ENCODE measurements around the gene ZNF777.

ZNF777 gene

DNA sequence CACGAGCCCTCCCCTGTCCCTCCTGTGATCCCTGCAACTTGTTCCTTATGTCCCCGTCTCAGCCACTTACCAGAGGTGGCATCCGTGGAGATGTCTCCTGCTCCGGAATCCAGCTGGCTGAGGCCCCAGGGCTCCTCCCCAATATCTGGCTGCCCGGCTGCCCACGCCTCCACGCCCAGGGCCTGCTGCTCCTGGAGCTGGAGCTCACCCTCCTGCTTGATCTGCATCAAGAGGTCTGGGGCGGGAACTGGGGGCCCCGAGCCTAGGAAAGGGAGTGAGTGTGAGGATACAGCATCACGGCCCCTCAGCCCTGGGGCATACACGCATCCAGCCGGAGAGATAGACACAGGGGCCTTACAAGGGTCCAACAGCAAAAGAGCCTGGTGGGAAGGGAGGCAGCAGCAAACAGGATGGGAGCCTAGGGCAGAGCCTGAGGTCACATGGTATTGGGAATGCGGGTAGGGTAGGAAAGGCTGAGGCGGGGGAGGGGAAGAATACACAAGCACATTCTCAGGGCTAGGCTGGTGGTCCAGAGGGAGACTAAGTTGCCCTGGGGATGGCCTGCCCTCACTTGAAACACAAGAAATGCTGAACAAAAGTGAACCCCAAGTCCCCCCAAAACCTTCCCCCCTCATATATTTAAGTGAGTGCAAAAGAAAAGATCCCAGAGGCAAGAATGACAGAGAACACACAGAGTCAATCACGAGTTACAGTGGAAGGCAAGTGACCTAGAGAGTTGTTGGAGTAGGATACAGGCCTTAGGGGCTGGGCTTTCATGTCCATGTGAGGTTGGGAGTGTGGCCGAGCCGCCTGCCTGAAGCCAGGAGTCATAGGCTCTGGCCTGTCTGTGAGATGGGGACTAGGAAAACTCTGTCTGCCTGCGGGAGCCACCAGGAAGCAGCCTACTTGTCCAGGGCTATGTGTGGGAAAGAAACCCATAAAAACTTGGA, 16.9 kb upstream of the ZNF777 start:
- Histone ChIP-seq H4K20me1 (peaks cover 11% of the 10 kb centered on the region; the same call in 1 of the 2 replicates), H3K4me3 (no peak overlapping the region), H3K4me2 (no peak overlapping the region), H3K9ac (no peak overlapping the region), H3K27me3 (no peaks in the 10 kb centered on the region), H3K27ac (no peak overlapping the region), H3K9me3 (peaks cover 20% of the 10 kb centered on the region), H3K4me1 (no peaks in the 10 kb centered on the region), H3K36me3 (peaks cover 94% of the 10 kb centered on the region)
- no peak for TF ChIP-seq Cebpa-rat (IDR thresholded peaks at IDR 0.05)

DNA sequence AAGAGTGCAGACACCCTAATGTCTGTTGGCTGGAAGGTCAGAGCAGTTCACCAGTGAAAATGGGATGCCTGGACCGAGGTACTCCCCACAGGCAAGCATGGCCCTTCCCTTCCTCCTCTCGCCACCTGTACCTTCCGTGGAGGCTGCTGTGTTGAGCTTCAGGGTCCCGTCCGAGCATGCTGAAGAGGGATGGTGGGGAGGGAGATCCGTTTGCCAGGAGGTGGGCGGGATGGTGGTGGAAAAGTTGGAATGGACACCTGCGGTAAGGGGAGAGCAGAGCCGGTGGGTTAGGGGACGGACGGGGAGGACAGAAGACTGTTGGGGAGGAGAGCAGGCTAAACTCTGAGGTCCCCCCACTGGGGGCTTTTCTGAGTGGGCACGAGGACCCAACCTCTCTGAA, 15.9 kb upstream of the ZNF777 start:
- no peaks in the 10 kb centered on the region for H3K27me3 ChIP-seq
- no peak overlapping the region for H3K4me3 ChIP-seq
- no peak overlapping the region for H3K27ac ChIP-seq
- H3K4me2 ChIP-seq = no peak overlapping the region
- no peak for TF ChIP-seq Cebpa-rat (IDR thresholded peaks at IDR 0.05)
- peaks cover 94% of the 10 kb centered on the region for H3K36me3 ChIP-seq
- peaks cover 11% of the 10 kb centered on the region; the same call in 1 of the 2 replicates for H4K20me1 ChIP-seq
- H3K9ac ChIP-seq = no peak overlapping the region
- peaks cover 20% of the 10 kb centered on the region for H3K9me3 ChIP-seq
- no peaks in the 10 kb centered on the region for H3K4me1 ChIP-seq

DNA sequence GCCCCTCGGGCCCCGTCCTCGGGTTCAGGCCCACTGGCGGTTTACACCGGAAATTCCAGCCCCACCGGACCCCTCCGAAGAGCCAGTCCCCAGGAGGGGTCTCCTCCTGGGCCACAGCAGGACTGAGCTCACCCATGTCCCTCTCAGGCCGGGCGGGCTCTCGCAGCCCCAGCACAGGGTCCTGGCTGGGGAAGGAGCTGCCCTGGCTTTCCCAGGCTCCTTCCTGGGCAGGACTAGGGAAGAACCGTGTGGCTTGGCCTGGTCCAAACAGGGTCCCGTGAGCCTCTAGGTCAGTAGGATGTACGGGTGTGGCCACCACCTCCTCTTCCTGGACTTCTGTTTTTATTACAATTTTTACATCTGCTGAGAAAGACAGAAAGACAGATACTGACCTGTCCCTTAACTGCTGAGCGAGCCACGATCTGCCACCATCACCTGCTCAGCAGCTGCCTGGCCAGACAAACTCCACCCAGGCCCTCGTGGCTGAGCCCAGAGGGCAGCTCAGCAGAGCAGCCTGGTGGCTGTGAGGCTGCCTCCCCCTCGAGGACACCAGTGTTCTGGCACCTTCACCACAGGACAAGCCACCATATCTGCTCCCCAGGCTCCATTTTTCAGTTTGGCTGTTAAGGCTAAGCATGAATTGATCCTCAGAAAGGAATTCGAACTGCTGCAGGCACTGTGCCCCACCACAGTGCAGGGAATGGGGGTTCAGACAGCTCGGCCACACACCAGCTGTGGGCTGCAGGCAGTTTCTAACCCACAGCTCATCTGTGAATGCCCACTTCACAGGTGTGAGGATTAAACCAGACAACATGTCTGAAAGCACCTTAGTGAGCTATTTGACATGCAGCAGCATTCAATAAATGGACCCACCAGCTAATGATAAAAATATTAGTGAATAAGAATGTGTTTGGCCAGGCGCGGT, 14.5 kb upstream of the ZNF777 start:
- Histone ChIP-seq H3K27me3 (no peaks in the 10 kb centered on the region), H3K4me2 (no peak overlapping the region), H3K4me1 (0 out of 2 replicates have a peak, but pooled peaks cover 3% of the 10 kb centered on the region), H3K9ac (no peak overlapping the region), H4K20me1 (peaks cover 11% of the 10 kb centered on the region; the same call in 1 of the 2 replicates), H3K27ac (no peak overlapping the region), H3K36me3 (peaks cover 96% of the 10 kb centered on the region), H3K4me3 (no peak overlapping the region), H3K9me3 (peaks cover 19% of the 10 kb centered on the region)
- TF ChIP-seq Cebpa-rat (IDR thresholded peaks at IDR 0.05) = no peak

DNA sequence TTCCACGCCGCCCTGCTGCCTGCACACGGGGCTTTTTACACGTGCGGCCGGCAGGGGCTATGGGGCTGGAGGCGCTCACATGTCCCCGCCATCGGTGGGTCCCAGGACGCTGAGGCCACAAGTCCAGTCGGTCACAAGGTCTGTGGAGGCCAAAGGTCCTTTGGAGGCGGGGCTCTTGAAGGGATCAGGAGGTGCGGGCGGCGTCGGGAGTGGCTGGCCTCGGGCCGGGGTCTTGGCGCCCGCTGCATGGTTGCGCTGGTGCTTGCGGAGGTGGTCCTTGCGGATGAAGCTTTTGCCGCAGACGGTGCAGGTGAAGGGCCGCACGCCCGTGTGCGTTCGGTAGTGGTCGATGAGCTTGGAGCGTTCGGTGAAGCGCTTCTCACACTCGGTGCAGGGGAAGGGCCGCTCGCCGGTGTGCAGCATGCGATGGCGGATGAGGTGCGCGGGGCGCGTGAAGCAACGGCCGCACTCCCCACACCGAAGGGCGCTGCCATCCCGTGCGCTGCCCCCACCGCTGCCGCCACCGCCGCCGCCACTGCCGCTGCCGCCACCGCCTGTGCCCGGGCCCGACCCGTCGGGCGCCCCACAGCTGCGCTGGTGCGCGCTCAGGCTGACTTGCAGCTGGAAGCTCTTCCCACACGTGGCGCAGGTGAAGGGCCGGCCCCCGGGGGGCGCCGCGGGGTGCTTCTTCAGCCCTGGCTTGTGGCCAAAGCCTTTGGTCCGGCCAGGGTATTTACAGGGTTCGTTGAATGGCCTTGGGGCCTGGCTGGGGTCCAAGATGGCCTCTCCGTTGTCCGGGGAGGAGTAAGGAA, 13.7 kb upstream of the ZNF777 start:
- Histone ChIP-seq H3K27ac (no peak overlapping the region), H3K4me1 (0 out of 2 replicates have a peak, but pooled peaks cover 3% of the 10 kb centered on the region), H3K4me2 (no peak overlapping the region), H3K27me3 (no peaks in the 10 kb centered on the region), H3K4me3 (no peak overlapping the region), H3K36me3 (peaks cover 95% of the 10 kb centered on the region), H3K9ac (no peak overlapping the region), H3K9me3 (peaks cover 10% of the 10 kb centered on the region), H4K20me1 (peaks cover 11% of the 10 kb centered on the region; the same call in 1 of the 2 replicates)
- TF ChIP-seq Cebpa-rat (IDR thresholded peaks at IDR 0.05) = no peak

DNA sequence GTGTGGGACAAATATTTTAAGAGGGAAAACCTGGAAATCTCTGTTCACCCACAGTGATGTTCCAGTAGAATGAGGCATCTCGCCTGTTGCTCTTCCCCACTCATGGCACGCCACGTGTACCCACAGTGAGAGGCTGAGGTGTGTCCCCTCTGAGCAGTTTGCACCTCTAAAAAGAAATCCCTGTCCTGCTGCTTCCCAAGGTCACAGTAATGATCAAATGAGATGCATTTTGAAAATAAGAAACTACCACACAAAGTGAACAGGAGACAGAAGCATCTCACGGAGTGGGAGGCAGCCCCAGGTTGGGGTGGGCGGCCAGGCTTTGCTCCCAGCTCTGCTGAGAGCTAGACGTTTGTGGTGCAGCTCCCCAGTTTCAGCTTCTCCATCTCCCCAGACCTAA, 12.4 kb upstream of the ZNF777 start:
- H3K4me1 ChIP-seq = 0 out of 2 replicates have a peak, but pooled peaks cover 3% of the 10 kb centered on the region
- H3K27me3 ChIP-seq = no peaks in the 10 kb centered on the region
- no peak for TF ChIP-seq Cebpa-rat (IDR thresholded peaks at IDR 0.05)
- no peaks in the 10 kb centered on the region; the same call in 1 of the 2 replicates for H3K9me3 ChIP-seq
- no peak overlapping the region for H3K4me3 ChIP-seq
- no peak overlapping the region for H3K4me2 ChIP-seq
- H4K20me1 ChIP-seq = peaks cover 11% of the 10 kb centered on the region; the same call in 1 of the 2 replicates
- H3K9ac ChIP-seq = no peak overlapping the region
- peaks cover 84% of the 10 kb centered on the region for H3K36me3 ChIP-seq
- H3K27ac ChIP-seq = no peak overlapping the region

DNA sequence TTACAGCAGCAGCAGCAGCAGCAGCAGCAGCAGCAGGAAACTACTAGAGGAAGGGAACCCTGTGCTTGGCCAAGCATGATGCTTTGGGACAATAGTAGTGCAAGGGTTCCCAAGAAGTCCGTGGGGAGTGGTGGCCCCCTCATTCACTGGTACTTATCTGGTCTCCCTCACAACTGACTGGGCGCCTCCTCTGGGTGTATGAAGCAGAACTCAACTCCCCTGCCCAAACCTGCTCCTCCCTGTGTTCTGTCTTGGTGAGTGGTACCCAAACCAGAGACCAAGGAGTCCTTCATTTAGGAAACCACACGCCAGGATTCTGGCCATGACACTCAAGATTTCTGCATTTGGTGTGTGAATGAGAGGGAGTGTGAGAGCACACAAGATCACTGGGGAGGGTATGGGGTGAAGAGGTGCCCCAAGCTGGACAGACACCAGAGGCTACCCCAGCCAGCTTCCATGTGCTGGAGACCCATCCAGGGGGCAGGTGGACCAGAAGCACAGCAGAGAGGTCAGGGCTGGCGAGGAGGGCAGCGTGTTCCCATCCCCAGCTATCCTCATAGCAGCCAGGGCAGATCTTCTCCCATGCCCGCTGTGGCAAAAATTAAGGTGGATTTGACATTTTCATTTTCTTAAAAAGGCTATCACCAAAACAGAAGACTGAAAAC, 10.6 kb upstream of the ZNF777 start:
- Histone ChIP-seq H3K9me3 (peaks cover 11% of the 10 kb centered on the region), H4K20me1 (peaks cover 11% of the 10 kb centered on the region; the same call in 1 of the 2 replicates), H3K4me2 (no peak overlapping the region), H3K9ac (no peak overlapping the region), H3K4me3 (no peak overlapping the region), H3K4me1 (0 out of 2 replicates have a peak, but pooled peaks cover 3% of the 10 kb centered on the region), H3K27ac (no peak overlapping the region), H3K36me3 (peaks cover 65% of the 10 kb centered on the region), H3K27me3 (no peaks in the 10 kb centered on the region)
- no peak for TF ChIP-seq Cebpa-rat (IDR thresholded peaks at IDR 0.05)

DNA sequence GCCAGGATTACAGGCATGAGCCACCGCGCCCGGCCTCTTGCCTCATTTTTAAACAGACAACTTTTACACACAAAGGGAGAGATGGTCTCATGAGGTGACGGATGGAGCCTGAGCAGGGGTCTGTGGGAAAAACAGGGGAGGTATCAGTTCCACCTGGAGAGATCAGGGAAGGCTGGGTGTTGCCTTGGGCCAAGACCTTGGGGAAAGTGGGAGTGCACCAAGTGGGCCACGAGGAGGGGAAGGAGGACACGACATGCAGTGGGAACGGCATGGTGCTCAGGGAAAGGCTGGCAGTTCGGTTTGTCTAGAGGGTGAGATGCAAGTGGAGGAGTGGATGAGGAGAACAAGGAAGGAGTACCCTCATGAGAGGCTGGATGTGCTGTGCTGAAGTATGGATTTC, 8.9 kb upstream of the ZNF777 start:
- peaks cover 49% of the 10 kb centered on the region for H3K36me3 ChIP-seq
- H3K27me3 ChIP-seq = no peaks in the 10 kb centered on the region
- no peak overlapping the region for H3K4me2 ChIP-seq
- peaks cover 17% of the 10 kb centered on the region for H3K9me3 ChIP-seq
- no peak for TF ChIP-seq Cebpa-rat (IDR thresholded peaks at IDR 0.05)
- H4K20me1 ChIP-seq = peaks cover 11% of the 10 kb centered on the region; the same call in 1 of the 2 replicates
- H3K9ac ChIP-seq = no peak overlapping the region
- H3K4me3 ChIP-seq = no peak overlapping the region
- 0 out of 2 replicates have a peak, but pooled peaks cover 3% of the 10 kb centered on the region for H3K4me1 ChIP-seq
- H3K27ac ChIP-seq = no peak overlapping the region

DNA sequence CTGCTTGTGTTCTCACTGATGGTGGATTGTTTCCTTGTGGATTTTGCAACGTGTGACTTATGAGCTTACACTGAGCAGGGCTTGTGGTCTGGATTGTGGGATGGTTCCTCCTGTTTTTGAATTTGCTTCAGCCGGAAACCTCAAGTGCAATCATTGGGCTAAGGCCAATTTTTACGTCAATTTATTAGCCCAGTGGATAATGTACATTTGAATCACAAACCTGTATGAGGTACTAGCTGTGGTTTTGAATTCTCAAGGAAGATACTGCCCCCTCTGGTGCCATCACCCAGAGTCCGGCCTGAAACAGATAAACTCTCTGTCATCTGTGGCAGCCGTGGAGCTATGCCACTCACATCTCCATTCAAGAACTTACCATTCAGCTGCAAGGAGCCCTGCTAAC, 7.3 kb upstream of the ZNF777 start:
- H3K9ac ChIP-seq = no peak overlapping the region
- H3K4me3 ChIP-seq = no peak overlapping the region
- 0 out of 2 replicates have a peak, but pooled peaks cover 3% of the 10 kb centered on the region for H3K4me1 ChIP-seq
- no peaks in the 10 kb centered on the region for H4K20me1 ChIP-seq
- H3K27ac ChIP-seq = no peak overlapping the region
- H3K36me3 ChIP-seq = peaks cover 33% of the 10 kb centered on the region
- H3K27me3 ChIP-seq = no peaks in the 10 kb centered on the region
- H3K9me3 ChIP-seq = peaks cover 17% of the 10 kb centered on the region
- no peak overlapping the region for H3K4me2 ChIP-seq
- no peak for TF ChIP-seq Cebpa-rat (IDR thresholded peaks at IDR 0.05)
